Right lobe of liver (tissue), 4 donors: Measurements from ENCODE around the gene CYP21A2.
A peak's percentile ranks its signal among the peaks of the same experiment; 100 is the strongest.
"Not testable (repeated sequence)": the region's sequence is repeated elsewhere in the genome, so short reads cannot be mapped to it uniquely, and the experiment has no call there.

Experiments
- POLR2A ChIP-seq: fragments of 450-650 bp; IDR thresholded peaks from one replicate; pipeline ENCODE4 v1.6.1; 2017; ENCODE audit warnings: antibody characterized with exemption, mild to moderate bottlenecking
- TF ChIP-seq, protein P1 (sequence below), 4 donors: fragments of 200-600 bp in 3 of 4; fragments of 450-650 bp in 1 of 4; IDR thresholded peaks; one replicate each; pipeline versions ENCODE4 v1.5.1 to v1.8.0; 2016 to 2022; ENCODE audit warnings: antibody characterized with exemption in 4 of 4, mild to moderate bottlenecking in 2 of 4
- donor health status: DM: no; HTN: no; CAD: no.
- donor health status: DM: no; HTN: no; CAD: no.
- donor health status: DM: no; HTN: yes; CAD: no.

DNA sequence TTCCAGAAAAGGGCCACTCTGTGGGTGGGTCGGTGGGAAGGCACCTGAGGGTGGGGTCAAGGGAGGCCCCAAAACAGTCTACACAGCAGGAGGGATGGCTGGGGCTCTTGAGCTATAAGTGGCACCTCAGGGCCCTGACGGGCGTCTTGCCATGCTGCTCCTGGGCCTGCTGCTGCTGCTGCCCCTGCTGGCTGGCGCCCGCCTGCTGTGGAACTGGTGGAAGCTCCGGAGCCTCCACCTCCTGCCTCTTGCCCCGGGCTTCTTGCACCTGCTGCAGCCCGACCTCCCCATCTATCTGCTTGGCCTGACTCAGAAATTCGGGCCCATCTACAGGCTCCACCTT, 32.7 kb upstream of the CYP21A2 start:
- TF ChIP-seq, protein P1, sequence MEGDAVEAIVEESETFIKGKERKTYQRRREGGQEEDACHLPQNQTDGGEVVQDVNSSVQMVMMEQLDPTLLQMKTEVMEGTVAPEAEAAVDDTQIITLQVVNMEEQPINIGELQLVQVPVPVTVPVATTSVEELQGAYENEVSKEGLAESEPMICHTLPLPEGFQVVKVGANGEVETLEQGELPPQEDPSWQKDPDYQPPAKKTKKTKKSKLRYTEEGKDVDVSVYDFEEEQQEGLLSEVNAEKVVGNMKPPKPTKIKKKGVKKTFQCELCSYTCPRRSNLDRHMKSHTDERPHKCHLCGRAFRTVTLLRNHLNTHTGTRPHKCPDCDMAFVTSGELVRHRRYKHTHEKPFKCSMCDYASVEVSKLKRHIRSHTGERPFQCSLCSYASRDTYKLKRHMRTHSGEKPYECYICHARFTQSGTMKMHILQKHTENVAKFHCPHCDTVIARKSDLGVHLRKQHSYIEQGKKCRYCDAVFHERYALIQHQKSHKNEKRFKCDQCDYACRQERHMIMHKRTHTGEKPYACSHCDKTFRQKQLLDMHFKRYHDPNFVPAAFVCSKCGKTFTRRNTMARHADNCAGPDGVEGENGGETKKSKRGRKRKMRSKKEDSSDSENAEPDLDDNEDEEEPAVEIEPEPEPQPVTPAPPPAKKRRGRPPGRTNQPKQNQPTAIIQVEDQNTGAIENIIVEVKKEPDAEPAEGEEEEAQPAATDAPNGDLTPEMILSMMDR (IDR thresholded peaks at IDR 0.05): peak in 3 of 4 donors; percentile 5 to 16 (median 13)
- TF ChIP-seq POLR2A: not testable (repeated sequence)
